GM21528 (cell line): ENCODE measurements around the gene NBAS.
"Not testable (repeated sequence)": the region's sequence is repeated elsewhere in the genome, so short reads cannot be mapped to it uniquely, and the experiment has no call there.

Source experiments
- ATAC-seq: cut with Tn5 transposase; IDR thresholded peaks from one replicate; pipeline ENCODE4 v1.9.1; 2021; ENCODE audit warnings: mild to moderate bottlenecking, moderate library complexity; ENCODE audit not compliant: unreplicated experiment, low FRiP score

The NBAS gene

DNA sequence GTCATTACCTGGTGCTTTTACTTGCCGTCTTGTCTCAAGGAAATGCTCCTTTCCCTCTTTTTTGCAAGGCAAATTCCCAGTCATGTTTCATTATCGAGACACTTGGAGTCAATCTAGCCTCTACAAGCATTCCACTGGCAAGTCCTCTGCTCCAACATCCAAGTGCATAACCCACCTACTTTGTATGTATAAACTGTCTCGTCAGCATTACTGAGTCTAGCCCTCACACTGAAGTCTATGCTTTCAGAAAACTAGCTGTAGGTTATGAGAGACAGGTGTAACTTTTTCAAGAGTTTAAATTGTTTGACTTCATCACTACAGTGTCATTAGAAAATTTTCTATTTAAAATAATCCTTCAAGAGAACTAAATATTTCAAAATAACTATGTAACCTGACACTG, 319.2 kb downstream of the NBAS start:
- no peak for ATAC-seq

- ATAC-seq, result no peak
These were observed 319.9 kb downstream of the NBAS start for GRCh38 chr2:15241201-15241600.

GRCh38 chr2:15238028-15238427, 323.1 kb downstream of the NBAS start:
- ATAC-seq, result no peak

DNA sequence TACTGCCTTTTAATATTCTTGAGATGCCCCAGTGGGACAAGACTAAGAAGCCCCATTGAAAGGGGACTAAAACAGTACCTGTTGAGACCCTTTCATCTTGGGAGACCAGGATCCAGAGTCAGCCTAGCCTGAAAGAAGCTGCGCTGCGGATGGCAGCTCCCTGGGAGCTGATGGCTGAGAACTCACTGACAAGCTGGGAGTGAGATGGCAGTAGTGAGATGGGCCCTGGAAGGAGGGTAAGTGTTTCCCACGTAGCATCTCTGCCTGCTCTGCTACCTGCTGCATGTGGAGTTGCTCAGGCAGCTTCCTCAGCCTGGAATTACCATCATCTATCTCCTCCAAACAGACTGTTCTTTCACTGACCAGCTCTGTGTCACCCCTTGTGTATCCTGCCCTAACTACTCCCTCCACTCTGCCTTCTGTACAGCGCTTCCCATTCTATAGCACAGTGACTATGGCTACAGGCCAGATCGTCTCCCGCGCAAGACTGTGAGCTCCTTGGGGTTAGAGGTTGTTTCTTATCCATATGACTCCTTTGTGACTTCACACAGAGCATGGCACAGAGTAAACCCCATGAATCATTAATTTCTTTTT, 330.4 kb downstream of the NBAS start:
- ATAC-seq, result no peak

GRCh38 chr2:15226661-15227060, 334.5 kb downstream of the NBAS start:
- no peak for ATAC-seq

DNA sequence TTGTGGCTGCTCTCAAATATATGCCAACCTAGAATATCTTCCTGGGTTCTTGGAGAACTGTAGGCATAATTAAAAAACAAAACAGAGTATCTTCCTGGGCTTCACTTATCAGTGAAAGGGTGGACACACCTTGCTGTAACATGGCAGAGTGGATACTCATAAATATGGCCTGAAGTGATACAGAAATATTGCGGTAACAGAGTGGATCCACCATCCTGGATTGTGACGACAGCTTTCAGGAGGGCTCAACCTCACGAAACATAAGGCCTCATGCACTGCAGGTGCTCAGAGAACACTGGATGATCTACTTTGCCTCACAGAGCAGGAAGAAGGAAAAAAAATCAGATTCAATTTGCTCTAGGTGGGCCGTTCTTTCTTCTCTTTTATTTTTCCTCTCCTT, 336.0 kb downstream of the NBAS start:
- ATAC-seq, result no peak

- no peak for ATAC-seq
These were observed 336.5 kb downstream of the NBAS start for GRCh38 chr2:15224641-15225040.

GRCh38 chr2:15223887-15224286, 337.2 kb downstream of the NBAS start:
- ATAC-seq, result no peak

DNA sequence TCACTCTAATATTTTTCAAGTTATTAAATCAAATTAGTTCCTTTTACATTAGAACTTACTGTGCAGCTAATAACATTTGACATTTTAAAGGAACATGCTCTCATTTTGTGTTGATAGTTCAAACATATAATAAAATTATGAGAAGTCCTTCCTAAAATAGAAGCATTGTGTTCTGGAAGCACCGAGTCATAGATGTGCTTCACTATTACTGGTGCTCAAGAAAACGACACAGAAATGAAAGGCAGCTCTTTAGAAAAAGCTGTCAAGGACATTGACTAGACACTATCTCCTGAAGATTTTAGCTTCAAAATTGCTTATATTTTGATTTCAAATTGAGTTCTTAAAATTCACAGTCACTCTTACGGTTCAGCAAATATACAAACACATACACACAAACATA, 338.3 kb downstream of the NBAS start:
- no peak for ATAC-seq

DNA sequence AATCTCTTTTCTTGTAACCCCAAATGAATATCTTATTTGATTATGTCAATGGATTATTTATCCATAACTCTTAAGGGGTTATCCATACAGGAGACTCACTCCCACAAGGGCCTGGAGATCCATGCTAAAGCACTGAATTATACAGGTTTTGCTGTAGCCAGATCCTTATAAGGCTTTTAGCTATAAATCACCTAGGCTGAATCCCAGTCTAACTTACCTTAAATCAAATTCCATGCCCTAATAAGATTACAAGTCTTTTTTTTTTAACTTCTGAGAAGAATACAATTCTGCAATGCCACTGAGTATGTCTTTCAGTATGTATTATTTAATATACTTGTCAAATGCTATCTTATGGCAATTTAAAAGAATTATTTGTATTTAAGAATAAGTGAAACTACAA, 340.5 kb downstream of the NBAS start:
- ATAC-seq, result no peak

- ATAC-seq, result no peak
These were observed 342.6 kb downstream of the NBAS start for GRCh38 chr2:15218423-15219086.

DNA sequence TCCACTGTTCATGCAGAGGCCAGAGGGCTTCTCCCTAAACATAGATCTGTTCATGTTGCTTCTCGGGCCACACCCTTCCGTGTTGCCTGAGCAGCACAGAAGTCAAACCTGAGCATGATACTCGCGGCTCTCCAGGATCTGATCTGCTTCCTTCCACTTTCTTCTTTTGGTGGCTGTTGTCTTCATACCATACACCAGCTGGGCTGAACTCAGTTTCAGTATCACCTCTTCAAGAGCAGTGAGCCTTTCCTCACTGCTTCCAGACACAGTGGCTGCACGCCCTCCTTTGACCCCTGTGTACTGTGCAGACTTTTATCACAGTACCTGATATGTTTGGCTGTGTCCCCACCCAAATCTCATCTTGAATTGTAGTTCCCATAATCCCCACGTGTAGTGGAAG, 348.9 kb downstream of the NBAS start:
- ATAC-seq, result no peak

GRCh38 chr2:15210542-15210941, 350.6 kb downstream of the NBAS start:
- ATAC-seq, result not testable (repeated sequence)

GRCh38 chr2:15206419-15206818, 354.7 kb downstream of the NBAS start:
- no peak for ATAC-seq

DNA sequence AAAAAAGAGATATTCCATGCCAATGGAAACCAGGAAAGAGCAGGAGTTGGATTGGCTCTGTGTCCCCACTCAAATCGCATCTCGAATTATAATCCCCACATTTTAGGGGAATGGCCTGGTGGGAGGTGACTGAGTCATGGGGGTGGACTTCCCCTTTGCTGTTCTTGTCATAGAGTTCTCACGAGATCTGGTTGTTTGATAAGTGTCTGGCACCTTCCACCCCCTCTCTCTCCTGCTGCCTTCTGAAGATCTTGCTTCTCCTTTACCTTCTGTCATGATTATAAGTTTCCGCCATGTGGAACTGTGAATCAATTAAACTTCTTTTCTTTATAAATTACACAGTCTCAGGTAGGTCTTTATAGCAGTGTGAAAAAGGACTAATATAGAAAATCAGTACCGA, 355.6 kb downstream of the NBAS start:
- no peak for ATAC-seq

- ATAC-seq, result no peak
These were observed 360.1 kb downstream of the NBAS start for GRCh38 chr2:15201009-15201408.

DNA sequence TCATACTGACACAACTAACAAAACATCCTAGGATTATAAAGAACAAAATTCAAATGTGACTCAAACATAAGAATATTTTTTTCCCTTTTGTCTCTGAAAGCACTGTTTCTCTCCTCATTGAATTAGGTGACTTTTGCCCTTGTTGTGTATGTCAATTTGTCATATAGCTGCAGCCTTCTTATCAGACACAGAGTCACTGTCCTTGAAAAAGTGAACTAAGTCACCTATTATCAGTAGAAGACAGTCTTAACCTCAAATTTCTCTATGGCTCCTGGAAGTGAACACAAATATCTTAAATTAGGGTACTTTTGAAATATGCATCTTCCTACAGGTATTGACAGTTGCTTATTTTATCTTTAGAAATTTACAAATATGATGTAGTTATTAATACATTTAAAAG, 360.6 kb downstream of the NBAS start:
- no peak for ATAC-seq

GRCh38 chr2:15198051-15198450, 363.1 kb downstream of the NBAS start:
- no peak for ATAC-seq

- ATAC-seq, result no peak
These were observed 365.3 kb downstream of the NBAS start for GRCh38 chr2:15195813-15196212.

DNA sequence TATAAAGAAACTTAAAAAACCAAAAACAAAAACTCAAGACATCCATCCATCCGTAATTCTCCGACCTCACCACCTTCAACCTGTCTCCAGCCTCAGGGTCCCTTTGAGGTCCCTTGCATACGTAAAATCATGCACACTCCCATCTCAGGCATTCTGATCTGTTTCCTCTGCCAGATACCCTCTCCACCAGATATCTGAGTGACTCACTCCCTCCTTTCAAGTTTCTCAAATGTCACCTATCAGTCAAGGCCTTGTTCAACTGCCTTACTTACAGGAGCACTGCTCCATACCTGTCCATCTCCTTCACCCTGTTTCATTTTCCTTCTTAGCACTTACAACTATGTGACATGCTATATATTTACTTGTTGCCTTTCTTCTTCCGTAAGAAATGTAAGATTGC, 369.3 kb downstream of the NBAS start:
- no peak for ATAC-seq

GRCh38 chr2:15189216-15189615, 371.9 kb downstream of the NBAS start:
- ATAC-seq, result no peak

DNA sequence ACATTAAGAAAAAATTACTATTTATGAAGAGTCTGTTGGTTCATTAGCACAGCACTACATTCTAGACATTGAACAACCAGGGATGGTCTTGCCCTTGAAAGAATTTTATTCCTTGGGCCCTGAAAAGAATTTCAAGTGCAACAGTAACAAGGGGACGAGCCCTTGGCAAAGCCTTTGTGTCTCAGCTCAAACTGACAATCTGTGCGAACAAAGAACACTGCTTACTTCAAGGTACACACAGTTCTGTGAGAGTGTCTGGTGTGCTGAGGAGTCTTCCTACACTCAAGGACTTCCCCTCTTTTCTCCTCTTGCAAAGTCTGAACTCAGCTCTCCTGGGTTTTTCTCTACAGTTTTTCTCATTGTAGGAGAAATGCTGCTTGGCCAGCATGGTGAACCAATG, 373.4 kb downstream of the NBAS start:
- no peak for ATAC-seq

- no peak for ATAC-seq
These were observed 375.0 kb downstream of the NBAS start for GRCh38 chr2:15186118-15186517.
